Measurements from ENCODE around the gene PMPCA.

- TF ChIP-seq EZH2 (IDR thresholded peaks at IDR 0.05; ENCODE audit: low read depth, unreplicated experiment) (no peak), CTCF (conservative IDR thresholded peaks at IDR 0.05; ENCODE audit: low read depth in 2 of 2) (no peak)
Observed at GRCh38 chr9:136470356-136470755, 59.9 kb downstream of the PMPCA start.

All from GM23338 (cell line).